Measurements from ENCODE around the gene PYGO2. TPM values are rescaled to one million over a fixed set of nuclear protein-coding genes. Genes with fewer than 3 reads are reported as not detected.

The PYGO2 gene
- total RNA-seq, 1 experiment from 2014 or later = 35.9 TPM

- Mint-ChIP-seq H3K36me3 (ENCODE audit: insufficient read depth, unreplicated experiment) (peaks cover 43% of the 10 kb centered on the region), H3K9me3 (ENCODE audit: unreplicated experiment) (no peaks in the 10 kb centered on the region), H3K4me3 (ENCODE audit: unreplicated experiment) (no peak overlapping the region), H3K27me3 (ENCODE audit: insufficient read depth, unreplicated experiment) (no peaks in the 10 kb centered on the region), H3K4me1 (ENCODE audit: insufficient read depth, unreplicated experiment) (peaks cover 50% of the 10 kb centered on the region), H3K27ac (ENCODE audit: low read depth, unreplicated experiment) (peak overlapping the region; percentile 33)
- no TSS peak for BruUV-seq (replicated peaks)
- intact Hi-C loops (cut with micrococcal nuclease) = no loop called here
- ChIA-PET CTCF (interaction anchor here (1.1 to 1.6 kb wide), 3 partner anchors 59 to 126 kb away, joined by 3 to 5 read pairs (median 3); no protein-coding TSS in a partner anchor), POLR2A (interaction anchor here (0.9 to 39.6 kb wide), 3 partner anchors 8 to 30 kb away, joined by 3 to 1917 read pairs (median 114); partner anchors contain the start of genes CKS1B, FLAD1, LENEP and PMVK)
- no peak for TF ChIP-seq CTCF (IDR thresholded peaks at IDR 0.05; ENCODE audit: unreplicated experiment)
- DNase-seq (ENCODE audit: unreplicated experiment) = no peak
Measured at GRCh38 chr1:154958681-154959425, 2.7 kb downstream of the PYGO2 start.

- no peaks in the 10 kb centered on the region for H3K9me3 Mint-ChIP-seq (ENCODE audit: unreplicated experiment)
- CTCF ChIA-PET = interaction anchor here (0.8 to 1.6 kb wide), 4 partner anchors 20 to 127 kb away, joined by 3 to 4 read pairs (median 3); no protein-coding TSS in a partner anchor
- H3K27me3 Mint-ChIP-seq (ENCODE audit: insufficient read depth, unreplicated experiment) = no peaks in the 10 kb centered on the region
- no peak for TF ChIP-seq CTCF (IDR thresholded peaks at IDR 0.05; ENCODE audit: unreplicated experiment)
- intact Hi-C loops (cut with micrococcal nuclease) = no loop called here
- DNase-seq (ENCODE audit: unreplicated experiment) = no peak
- no peak overlapping the region for H3K27ac Mint-ChIP-seq (ENCODE audit: low read depth, unreplicated experiment)
- peaks cover 35% of the 10 kb centered on the region for H3K36me3 Mint-ChIP-seq (ENCODE audit: insufficient read depth, unreplicated experiment)
- POLR2A ChIA-PET = interaction anchor here (12.3 to 39.6 kb wide), 2 partner anchors 22 to 31 kb away, joined by 114 to 1917 read pairs; partner anchors contain the start of genes CKS1B, FLAD1, LENEP and PMVK
- H3K4me1 Mint-ChIP-seq (ENCODE audit: insufficient read depth, unreplicated experiment) = peaks cover 49% of the 10 kb centered on the region
- BruUV-seq (replicated peaks) = no TSS peak
- no peak overlapping the region for H3K4me3 Mint-ChIP-seq (ENCODE audit: unreplicated experiment)
Measured at GRCh38 chr1:154958036-154958435, 3.5 kb downstream of the PYGO2 start.

- CTCF ChIA-PET = interaction anchor here (0.6 to 4.2 kb wide), 13 partner anchors 8 to 105 kb away, joined by 3 to 45 read pairs (median 10); partner anchors contain the start of genes ADAM15, FLAD1, PMVK and SHC1
- DNase-seq (ENCODE audit: unreplicated experiment) = no peak
- no peaks in the 10 kb centered on the region for H3K27me3 Mint-ChIP-seq (ENCODE audit: insufficient read depth, unreplicated experiment)
- POLR2A ChIA-PET = interaction anchor here (1.5 to 39.6 kb wide), 7 partner anchors 8 to 128 kb away, joined by 3 to 1917 read pairs (median 12); partner anchors contain the start of genes CKS1B, FLAD1, LENEP and PMVK
- BruUV-seq (replicated peaks) = no TSS peak
- peaks cover 26% of the 10 kb centered on the region for H3K36me3 Mint-ChIP-seq (ENCODE audit: insufficient read depth, unreplicated experiment)
- intact Hi-C loops (cut with micrococcal nuclease) = no loop called here
- no peaks in the 10 kb centered on the region for H3K9me3 Mint-ChIP-seq (ENCODE audit: unreplicated experiment)
- peak overlapping the region; percentile 67 for H3K27ac Mint-ChIP-seq (ENCODE audit: low read depth, unreplicated experiment)
- peak overlapping the region; percentile 88 for H3K4me3 Mint-ChIP-seq (ENCODE audit: unreplicated experiment)
- TF ChIP-seq CTCF (IDR thresholded peaks at IDR 0.05; ENCODE audit: unreplicated experiment) = no peak
- peaks cover 44% of the 10 kb centered on the region for H3K4me1 Mint-ChIP-seq (ENCODE audit: insufficient read depth, unreplicated experiment)
Measured at GRCh38 chr1:154957091-154957657, 4.4 kb downstream of the PYGO2 start.

- Mint-ChIP-seq H3K36me3 (ENCODE audit: insufficient read depth, unreplicated experiment) (peaks cover 20% of the 10 kb centered on the region), H3K9me3 (ENCODE audit: unreplicated experiment) (no peaks in the 10 kb centered on the region), H3K4me3 (ENCODE audit: unreplicated experiment) (peak overlapping the region; percentile 88), H3K27ac (ENCODE audit: low read depth, unreplicated experiment) (peak overlapping the region; percentile 68), H3K27me3 (ENCODE audit: insufficient read depth, unreplicated experiment) (no peaks in the 10 kb centered on the region), H3K4me1 (ENCODE audit: insufficient read depth, unreplicated experiment) (peaks cover 43% of the 10 kb centered on the region)
- DNase-seq (ENCODE audit: unreplicated experiment) = no peak
- ChIA-PET POLR2A (interaction anchor here (0.6 to 39.6 kb wide), 17 partner anchors 9 to 496 kb away, joined by 3 to 1917 read pairs (median 6); partner anchors contain the start of genes ADAM15, CKS1B, FLAD1 and LENEP), CTCF (interaction anchor here (0.6 to 4.2 kb wide), 16 partner anchors 8 to 476 kb away, joined by 3 to 45 read pairs (median 8); partner anchors contain the start of genes ADAM15, CKS1B, FLAD1 and PMVK)
- no TSS peak for BruUV-seq (replicated peaks)
- no peak for TF ChIP-seq CTCF (IDR thresholded peaks at IDR 0.05; ENCODE audit: unreplicated experiment)
- intact Hi-C loops (cut with micrococcal nuclease) = no loop called here
Measured at GRCh38 chr1:154956544-154956941, 5.0 kb downstream of the PYGO2 start.

Data from MCF 10A (cell line).